Transverse colon (tissue), 4 donors: ENCODE data around the gene FAM89B.

Source experiments
- EP300 ChIP-seq: sonication (generic); formaldehyde crosslinking; IDR thresholded peaks from one replicate; pipeline ENCODE4 v1.6.1; 2017; ENCODE audit warnings: antibody characterized with exemption, low read depth
- POLR2A ChIP-seq: fragments of 450-650 bp; IDR thresholded peaks from one replicate; pipeline ENCODE4 v1.6.1; 2016; ENCODE audit warnings: antibody characterized with exemption, mild to moderate bottlenecking, moderate library complexity
- POLR2AphosphoS5 ChIP-seq, 3 donors: sonication (generic); formaldehyde crosslinking; IDR thresholded peaks; one replicate each; pipeline ENCODE4 v1.6.1; 2016; ENCODE audit warnings: antibody characterized with exemption in 3 of 3
- TF ChIP-seq, protein P1 (sequence below), 5 experiments: fragments of 200-600 bp in 3 of 5; fragments of 450-650 bp in 2 of 5; sonication (generic) in 3 of 5; IDR thresholded peaks; 1 replicate in 2 of 5; 2 replicates in 3 of 5; pipeline ENCODE4 v1.5.1; 2016 to 2017; ENCODE audit warnings: antibody characterized with exemption in 5 of 5, inconsistent platforms in 3 of 5, mild to moderate bottlenecking in 2 of 5, moderate library complexity in 1 of 5

DNA sequence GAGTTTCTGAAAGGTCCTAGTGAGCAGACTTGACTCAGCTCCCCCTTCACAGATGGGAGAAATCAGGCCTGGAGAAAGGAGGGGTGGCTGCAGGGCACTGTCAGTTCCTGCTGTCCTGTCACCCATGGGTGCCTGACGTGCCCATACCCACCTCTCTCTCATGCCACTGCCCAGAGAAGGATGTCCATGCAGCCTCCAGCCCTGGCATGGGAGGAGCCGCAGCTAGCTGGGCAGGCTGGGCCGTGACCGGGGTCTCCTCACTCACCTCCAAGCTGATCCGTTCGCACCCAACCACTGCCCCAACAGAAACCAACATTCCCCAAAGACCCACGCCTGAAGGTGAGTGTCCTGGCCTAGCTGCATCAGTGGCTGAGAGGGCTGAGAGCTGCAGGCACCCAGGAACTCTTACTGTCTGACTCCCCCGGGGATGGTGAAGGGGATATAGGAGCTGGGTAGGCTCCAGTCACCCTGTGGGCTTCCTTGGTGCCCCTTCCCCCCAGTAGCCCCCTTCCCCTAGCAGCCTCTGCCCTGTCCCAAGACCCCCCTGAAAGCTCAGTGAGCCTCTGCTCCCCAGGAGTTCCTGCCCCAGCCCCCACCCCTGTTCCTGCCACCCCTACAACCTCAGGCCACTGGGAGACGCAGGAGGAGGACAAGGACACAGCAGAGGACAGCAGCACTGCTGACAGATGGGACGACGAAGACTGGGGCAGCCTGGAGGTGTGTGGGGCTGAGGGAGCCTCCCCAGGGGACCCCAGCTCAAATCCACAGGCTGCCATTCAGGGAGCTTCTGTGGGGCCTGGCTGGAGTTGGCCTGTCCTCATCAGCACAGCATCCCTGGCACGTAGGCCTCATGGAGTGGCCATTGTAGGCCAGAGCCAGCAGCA, 35.7 kb upstream of the FAM89B start:
- TF ChIP-seq, protein P1, sequence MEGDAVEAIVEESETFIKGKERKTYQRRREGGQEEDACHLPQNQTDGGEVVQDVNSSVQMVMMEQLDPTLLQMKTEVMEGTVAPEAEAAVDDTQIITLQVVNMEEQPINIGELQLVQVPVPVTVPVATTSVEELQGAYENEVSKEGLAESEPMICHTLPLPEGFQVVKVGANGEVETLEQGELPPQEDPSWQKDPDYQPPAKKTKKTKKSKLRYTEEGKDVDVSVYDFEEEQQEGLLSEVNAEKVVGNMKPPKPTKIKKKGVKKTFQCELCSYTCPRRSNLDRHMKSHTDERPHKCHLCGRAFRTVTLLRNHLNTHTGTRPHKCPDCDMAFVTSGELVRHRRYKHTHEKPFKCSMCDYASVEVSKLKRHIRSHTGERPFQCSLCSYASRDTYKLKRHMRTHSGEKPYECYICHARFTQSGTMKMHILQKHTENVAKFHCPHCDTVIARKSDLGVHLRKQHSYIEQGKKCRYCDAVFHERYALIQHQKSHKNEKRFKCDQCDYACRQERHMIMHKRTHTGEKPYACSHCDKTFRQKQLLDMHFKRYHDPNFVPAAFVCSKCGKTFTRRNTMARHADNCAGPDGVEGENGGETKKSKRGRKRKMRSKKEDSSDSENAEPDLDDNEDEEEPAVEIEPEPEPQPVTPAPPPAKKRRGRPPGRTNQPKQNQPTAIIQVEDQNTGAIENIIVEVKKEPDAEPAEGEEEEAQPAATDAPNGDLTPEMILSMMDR (IDR thresholded peaks at IDR 0.05) = no peak
- TF ChIP-seq POLR2AphosphoS5 (IDR thresholded peaks at IDR 0.05) (no peak), EP300 (no peak), POLR2A (no peak)
